ENCODE measurements around the gene ZNF648.
"Not testable (repeated sequence)": the region's sequence is repeated elsewhere in the genome, so short reads cannot be mapped to it uniquely, and the experiment has no call there.

Gene ZNF648

DNA sequence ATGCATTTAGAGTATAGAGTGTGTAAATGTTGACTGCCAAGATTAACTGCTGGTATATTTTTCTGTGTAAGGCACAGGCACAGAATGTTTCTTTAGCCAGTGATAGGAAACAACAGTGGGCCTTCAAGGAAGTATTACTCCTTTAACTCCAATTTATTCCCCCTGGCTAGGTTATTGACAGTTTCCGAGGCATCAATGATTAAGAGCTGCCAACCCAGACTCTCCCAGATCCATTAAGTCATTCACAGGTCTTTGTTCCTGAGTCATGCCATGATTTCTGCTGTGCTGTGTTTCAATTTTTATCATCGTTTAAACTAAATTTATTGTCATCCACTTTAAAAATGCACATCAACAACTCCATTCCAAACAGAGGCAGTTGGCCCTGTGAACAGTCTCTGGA lies 9.2 kb downstream of the ZNF648 start:
- TF ChIP-seq, protein P1, sequence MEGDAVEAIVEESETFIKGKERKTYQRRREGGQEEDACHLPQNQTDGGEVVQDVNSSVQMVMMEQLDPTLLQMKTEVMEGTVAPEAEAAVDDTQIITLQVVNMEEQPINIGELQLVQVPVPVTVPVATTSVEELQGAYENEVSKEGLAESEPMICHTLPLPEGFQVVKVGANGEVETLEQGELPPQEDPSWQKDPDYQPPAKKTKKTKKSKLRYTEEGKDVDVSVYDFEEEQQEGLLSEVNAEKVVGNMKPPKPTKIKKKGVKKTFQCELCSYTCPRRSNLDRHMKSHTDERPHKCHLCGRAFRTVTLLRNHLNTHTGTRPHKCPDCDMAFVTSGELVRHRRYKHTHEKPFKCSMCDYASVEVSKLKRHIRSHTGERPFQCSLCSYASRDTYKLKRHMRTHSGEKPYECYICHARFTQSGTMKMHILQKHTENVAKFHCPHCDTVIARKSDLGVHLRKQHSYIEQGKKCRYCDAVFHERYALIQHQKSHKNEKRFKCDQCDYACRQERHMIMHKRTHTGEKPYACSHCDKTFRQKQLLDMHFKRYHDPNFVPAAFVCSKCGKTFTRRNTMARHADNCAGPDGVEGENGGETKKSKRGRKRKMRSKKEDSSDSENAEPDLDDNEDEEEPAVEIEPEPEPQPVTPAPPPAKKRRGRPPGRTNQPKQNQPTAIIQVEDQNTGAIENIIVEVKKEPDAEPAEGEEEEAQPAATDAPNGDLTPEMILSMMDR (IDR thresholded peaks at IDR 0.05; ENCODE audit: low read length, missing control alignments) = no peak
- H3K4me3 ChIP-seq (replicated peaks; ENCODE audit: low read depth, low read length) = no peak overlapping the region
- DNase-seq (ENCODE audit: low read depth) = no peak

DNA sequence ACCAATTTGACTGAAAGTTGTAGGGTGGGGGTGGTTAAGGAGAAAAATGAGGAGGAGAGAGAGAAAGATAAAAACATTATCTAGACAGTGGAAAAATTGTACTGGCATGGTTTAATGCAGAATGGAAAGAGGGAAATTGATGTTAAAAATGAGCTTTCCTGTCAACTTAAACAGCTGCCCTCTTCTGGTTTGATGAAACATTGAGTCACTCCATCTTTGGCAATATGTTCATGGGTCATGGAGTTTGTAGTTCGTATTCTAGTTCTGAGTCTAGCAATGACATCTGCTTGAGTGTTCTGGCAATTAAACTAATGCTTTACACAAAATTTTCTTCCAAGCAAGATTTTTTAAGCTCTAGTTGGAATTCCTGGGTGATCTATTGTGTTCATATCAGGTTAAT lies 9.6 kb downstream of the ZNF648 start:
- no peak overlapping the region for H3K4me3 ChIP-seq (replicated peaks; ENCODE audit: low read depth, low read length)
- no peak for DNase-seq (ENCODE audit: low read depth)
- TF ChIP-seq, protein P1 (IDR thresholded peaks at IDR 0.05; ENCODE audit: low read length, missing control alignments) = no peak

DNA sequence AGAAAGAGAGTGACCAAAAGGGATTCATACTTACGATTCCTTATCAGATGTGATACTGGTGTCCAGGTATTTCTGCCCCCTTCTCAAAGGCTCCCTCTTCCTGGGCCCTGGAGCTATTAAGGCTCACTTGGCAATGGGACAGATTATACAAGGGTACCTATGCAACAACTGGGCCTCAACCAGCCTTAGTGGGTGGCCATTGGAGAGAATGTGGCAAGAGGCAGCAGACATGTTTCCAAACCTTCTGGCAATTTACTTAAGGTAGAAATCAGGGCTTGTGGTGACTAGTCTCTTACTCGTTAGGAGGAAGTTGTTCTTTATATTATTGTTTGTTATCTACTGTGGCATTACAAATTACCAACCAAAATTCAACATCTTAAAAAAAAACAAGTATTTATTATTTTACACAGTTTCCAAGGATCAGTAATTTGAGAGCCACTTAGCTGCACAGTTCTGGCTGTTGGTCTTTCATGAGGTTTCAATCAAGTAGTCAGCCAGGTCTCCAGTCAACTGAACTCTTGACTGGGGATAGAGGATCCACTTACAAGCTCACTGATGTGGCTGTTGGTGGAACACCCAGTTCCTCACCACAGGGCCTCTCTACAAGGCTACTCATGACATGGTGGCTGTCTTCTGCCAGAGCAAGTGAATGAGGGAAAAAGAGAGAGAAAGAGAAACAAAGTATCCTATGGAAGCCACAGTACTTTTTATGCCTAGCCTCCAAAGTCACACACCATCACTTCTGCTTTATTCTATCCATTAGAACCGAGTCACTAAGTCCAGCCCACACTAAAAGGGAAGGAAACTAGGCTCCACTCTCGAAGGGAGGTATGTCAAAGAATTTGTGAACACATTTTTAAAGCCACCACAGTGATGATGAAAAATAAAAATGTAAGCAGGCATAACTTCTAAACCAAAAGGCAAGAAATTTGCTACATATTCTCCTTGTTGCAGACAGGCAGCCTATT lies 10.7 kb downstream of the ZNF648 start:
- DNase-seq (ENCODE audit: low read depth) = no peak
- H3K4me3 ChIP-seq (replicated peaks; ENCODE audit: low read depth, low read length) = no peak overlapping the region
- TF ChIP-seq, protein P1 (IDR thresholded peaks at IDR 0.05; ENCODE audit: low read length, missing control alignments) = no peak

DNA sequence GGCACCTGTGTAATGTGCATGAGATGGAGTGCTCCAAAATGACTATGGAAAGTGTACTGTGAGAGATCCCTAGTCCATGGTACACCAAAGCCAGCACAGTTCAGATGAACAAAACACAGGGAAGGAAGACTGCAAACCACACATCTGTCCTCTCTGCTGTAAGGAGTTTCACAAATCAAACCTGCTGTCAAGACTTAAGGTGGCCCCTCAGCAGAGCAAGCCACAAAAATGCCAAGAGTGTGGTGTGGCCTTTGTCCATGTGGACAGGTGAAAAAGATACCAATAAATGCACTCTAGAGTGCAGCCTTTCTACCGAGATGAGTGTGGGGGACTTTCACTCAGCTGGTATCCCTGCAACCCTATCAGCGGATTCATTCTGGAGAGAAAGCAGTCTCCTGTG lies 12.9 kb downstream of the ZNF648 start:
- no peak for DNase-seq (ENCODE audit: low read depth)
- TF ChIP-seq, protein P1 (IDR thresholded peaks at IDR 0.05; ENCODE audit: low read length, missing control alignments) = no peak
- H3K4me3 ChIP-seq (replicated peaks; ENCODE audit: low read depth, low read length) = no peak overlapping the region

DNA sequence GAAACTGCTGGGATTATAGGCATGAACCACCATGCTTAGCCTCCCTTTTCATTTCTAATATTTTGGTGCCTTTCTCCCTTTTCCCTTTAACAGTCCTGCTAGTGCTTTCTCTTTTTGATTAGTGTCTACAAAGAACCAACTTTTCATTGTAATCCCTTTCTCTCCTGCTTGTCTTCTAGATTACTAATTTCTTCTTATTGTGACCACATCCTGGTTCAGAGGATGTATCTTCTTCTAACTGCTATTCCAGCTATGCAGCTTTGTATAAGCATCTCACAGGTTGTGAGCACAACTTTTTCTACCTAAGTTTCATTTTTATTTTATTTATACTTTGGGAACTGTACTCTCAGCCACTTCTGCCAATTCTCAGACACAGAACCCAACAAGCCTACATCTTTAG lies 14.7 kb downstream of the ZNF648 start:
- H3K4me3 ChIP-seq (replicated peaks; ENCODE audit: low read depth, low read length) = no peak overlapping the region
- TF ChIP-seq, protein P1 (IDR thresholded peaks at IDR 0.05; ENCODE audit: low read length, missing control alignments) = no peak
- DNase-seq (ENCODE audit: low read depth) = no peak

DNA sequence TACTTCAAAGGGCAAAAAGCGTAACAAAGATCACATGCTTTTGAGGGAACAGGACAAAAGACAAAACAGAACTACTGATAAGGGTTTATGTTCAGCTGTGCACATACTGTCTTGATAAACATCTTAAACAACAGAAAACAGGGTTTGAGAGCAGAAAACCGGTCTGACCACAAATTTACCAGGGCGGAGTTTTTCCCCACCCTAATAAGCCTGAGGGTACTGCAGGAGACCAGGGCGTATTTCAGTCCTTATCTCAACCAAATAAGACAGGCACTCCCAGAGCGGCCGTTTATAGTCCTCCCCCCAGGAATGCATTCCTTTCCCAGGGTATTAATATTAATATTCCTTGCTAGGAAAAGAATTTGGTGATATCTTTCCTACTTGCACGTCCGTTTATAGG lies 16.0 kb downstream of the ZNF648 start:
- H3K4me3 ChIP-seq (replicated peaks; ENCODE audit: low read depth, low read length); DNase-seq (ENCODE audit: low read depth): not testable (repeated sequence)

DNA sequence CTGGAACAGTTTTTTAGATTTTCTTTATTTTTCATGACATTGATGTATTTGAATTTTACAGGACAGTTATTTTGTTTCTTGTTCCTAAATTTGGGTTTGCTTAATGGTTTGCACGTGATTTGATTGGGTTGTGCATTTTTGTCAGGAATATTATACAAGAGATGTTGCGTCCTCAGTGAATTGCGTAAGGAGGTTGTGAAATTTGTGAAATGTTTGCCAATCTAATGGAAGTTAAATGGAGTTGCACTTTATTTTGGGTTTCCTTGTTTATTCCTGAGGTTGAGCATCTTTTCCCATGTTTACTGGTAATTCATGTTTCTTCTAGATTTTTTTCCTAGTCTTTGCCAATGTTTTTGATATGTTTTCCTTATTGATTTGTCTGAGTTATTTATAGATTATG lies 19.9 kb downstream of the ZNF648 start:
- TF ChIP-seq, protein P1 (IDR thresholded peaks at IDR 0.05; ENCODE audit: low read length, missing control alignments) = no peak
- no peak overlapping the region for H3K4me3 ChIP-seq (replicated peaks; ENCODE audit: low read depth, low read length)
- peak; percentile 10 for DNase-seq (ENCODE audit: low read depth)

All from fibroblast of pulmonary artery (primary cell).